GM18507 (cell line): ENCODE results near the gene NMS.

Experiments
- DNase-seq: peaks from one replicate; pipeline ENCODE4 v3.0.0; 2011; ENCODE audit warnings: low read depth; ENCODE audit not compliant: insufficient read length; ENCODE audit errors: extremely low spot score
- FAIRE-seq: peaks from 2 replicates; lab custom pipeline; 2011; peaks lifted over from hg19 to GRCh38; lab: Jason Lieb, UNC

NMS gene

DNA sequence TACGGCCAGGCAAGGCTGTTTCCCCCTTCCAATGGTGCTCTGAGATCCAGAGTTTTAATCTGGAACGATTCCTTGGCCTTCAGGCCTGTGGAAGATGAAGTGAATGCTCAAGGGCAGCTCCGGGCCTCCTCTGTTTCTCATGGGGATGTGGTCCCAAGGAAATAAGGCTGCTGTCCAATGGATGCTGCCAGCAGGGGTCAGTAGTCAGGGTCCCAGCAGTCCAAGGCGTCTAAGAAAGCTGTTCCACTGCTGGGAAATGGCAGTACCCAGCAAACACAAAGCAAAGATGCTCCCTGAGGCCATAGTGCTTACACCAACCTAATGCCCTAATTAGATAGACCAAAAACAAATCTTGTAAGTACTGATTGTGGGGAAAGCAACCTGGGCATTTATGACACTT lies 12.5 kb downstream of the NMS start:
- FAIRE-seq, result no peak
- DNase-seq, result no peak

DNA sequence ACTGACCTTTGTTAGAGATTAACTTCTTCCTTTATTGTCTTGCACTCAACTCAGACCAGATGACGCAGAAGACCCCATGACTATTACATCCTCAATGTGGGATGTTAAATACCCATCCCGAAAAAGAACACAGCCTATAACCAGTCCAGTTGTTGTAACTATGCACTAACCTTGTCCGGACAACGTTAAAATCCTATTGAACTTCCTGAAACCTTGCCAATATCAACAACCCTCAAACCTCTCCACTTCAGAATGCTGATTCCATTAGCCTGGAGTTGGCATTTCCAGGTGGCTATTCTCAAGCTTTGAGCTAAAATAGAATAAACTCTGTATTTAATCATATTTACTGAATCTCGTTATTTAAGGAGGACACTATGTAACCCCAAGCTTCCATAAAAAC lies 13.6 kb downstream of the NMS start:
- no peak for DNase-seq
- no peak for FAIRE-seq

- DNase-seq, result no peak
- no peak for FAIRE-seq
These were observed 14.1 kb downstream of the NMS start for GRCh38 chr2:100484390-100484789.

DNA sequence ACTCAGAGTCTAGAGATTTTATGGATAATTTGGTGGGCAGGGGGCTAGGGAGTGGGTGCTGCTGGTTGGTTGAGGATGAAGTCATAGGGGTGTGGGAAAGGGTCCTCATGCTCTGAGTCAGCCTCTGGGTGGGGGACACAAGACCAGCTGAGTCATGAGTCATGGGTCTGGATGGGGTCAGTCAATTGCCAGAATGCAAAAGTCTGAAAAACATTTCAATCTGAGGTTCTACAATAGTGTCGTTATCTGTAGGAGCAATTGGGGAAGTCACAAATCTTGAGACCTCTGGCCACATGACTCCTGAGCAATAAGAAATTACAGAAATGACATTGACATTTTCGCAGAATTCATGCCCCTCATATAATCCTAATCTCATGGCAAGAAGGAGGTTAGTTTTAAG lies 15.1 kb downstream of the NMS start:
- FAIRE-seq (no peak), DNase-seq (no peak)

DNA sequence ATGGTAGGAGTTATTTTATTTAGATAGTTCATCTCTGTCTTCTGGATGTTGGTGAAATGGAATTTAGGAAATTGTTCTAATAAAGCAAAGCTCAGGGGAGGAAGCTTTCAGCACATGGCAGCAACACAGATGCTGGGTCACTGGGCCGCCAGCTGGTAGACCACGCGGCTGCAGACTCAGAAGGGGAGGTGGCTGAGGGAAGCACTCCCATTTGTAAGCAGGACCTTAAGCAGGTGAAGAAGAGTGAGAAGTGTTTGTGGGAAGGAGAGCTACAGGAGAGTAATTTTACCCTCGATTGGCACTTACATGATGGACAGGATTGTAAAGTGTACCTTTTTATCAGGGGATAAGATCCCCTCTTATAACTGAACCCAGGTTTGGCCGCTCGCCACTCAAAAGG lies 24.4 kb downstream of the NMS start:
- no peak for DNase-seq
- FAIRE-seq, result no peak

GRCh38 chr2:100502782-100503181 lies 32.5 kb downstream of the NMS start:
- DNase-seq, result no peak
- no peak for FAIRE-seq

DNA sequence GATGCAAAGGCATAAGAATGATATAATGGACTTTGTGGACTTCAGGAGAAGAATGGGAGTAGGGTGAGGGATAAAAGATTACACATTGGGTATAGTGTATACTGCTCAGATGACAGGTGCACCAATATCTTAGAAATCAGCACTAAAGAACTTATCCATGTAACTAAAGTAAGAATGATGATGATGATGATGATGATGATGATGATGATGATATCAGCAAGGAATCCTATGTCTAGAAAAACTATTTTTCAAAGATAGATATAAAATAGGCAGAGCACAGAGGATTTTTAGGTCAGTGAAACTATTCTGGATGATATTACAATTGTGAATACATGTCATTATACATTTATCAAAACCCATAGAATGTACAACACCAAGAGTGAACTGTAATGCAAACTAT lies 34.3 kb downstream of the NMS start:
- FAIRE-seq (no peak), DNase-seq (no peak)

DNA sequence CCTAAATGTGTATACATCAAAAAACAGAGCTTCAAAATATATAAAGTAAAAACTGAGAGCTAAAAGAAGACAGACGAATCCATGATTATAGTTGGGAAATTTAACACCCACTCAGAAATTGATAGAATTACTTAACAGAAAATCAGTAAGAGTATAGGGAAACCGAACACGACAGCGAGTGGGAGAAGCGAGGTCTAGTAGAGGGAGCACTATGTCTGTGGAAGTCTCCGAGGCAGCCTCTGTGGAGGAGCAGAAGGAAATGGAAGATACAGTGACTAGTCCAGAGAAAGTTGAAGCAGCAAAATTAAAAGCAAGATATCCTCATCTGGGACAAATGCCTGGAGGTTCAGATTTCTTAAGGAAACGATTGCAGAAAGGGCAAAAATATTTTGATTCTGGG lies 38.8 kb downstream of the NMS start:
- DNase-seq, result no peak

DNA sequence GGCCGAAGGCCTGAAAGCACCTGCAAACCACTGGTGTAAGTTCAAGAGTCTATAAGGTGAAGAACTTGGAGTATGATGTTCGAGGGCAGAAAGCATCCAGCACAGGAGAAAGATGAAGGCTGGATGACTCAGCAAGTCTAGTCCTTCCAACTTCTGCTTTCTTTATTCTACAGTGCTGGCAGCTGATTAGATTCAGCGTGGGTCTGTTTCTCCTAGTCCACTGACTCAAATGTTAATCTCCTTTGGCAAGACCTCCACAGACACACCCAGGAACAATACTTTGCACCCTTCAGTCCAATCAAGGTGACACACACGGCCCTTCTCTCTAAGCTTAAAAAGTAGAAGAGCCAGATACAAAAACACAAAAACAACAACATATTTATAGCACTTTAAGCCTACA lies 43.4 kb downstream of the NMS start:
- no peak for FAIRE-seq
- no peak for DNase-seq

More for the DNA sequence above, 38.8 kb downstream of the NMS start:
- no peak for FAIRE-seq

- DNase-seq, result no peak
- no peak for FAIRE-seq
These were observed 47.3 kb downstream of the NMS start for GRCh38 chr2:100517556-100517955.

- no peak for FAIRE-seq
- DNase-seq, result no peak
These were observed 48.5 kb downstream of the NMS start for GRCh38 chr2:100518801-100519200.

GRCh38 chr2:100520224-100520623 lies 49.9 kb downstream of the NMS start:
- DNase-seq, result no peak
- no peak for FAIRE-seq

DNA sequence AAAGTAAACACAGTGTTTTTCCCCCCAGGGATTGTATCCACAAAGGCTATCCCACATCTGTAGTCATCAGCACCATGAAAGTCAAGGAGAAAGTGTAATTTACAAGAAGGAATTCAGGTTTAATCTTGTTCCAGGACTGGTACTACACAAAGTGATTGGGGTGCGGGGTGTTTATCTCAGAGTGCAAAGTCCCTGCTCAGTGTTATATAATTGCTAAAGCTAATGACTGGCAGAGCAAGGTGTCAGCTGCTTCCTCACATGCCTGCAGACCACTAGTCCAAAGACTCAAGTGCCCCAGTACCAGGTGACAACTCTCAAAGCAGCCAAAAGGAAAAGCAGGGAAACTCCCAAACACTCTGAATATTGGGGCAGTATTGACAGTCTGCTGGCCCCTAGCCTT lies 52.1 kb downstream of the NMS start:
- no peak for FAIRE-seq
- no peak for DNase-seq

DNA sequence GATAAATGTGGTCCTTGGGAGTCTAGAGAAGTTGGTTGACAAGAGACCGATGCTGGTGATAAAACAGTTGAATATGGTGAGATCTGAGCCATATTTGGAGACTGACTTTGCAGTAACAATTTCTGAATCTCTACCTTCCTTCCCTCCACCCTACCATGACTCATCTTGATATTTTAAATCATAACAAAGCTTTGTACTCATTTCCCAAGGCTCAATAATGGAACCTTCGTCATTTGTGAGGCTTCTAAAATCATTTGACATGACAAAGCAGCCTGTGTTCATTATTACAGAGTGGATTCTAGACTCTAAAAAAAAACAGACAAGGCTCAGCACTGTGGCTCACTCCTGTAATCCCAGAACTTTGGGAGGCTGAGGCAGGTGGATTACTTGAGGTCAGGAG lies 54.0 kb downstream of the NMS start:
- DNase-seq, result no peak
- FAIRE-seq, result no peak

DNA sequence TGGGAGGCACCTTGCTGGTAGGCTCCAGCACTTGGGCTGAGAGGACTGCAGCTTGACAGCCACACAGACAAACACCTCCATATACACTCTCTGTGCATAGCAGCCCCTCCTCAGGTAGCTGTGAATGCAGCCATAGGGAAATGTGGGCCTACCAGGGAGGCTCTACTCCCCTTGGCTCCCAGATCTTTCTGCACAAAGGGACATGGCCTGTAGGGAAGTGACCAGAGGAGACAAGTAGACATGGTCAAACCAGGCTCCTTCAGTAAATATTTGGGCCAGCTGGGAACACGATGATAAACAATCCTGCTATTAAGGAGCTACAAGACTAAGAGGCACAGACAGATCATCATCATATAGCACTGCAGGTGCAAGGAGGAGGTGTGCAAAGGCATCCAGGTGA lies 56.6 kb downstream of the NMS start:
- no peak for DNase-seq
- FAIRE-seq, result no peak

GRCh38 chr2:100527440-100528015 lies 57.2 kb downstream of the NMS start:
- no peak for FAIRE-seq
- DNase-seq, result no peak

- no peak for DNase-seq
These were observed 58.9 kb downstream of the NMS start for GRCh38 chr2:100529176-100529575.

GRCh38 chr2:100529900-100530299 lies 59.6 kb downstream of the NMS start:
- FAIRE-seq (no peak), DNase-seq (no peak)

More at GRCh38 chr2:100529176-100529575, 58.9 kb downstream of the NMS start:
- no peak for FAIRE-seq
